NCI-H82 (cell line): ENCODE results near the gene CADPS.
A peak's percentile ranks its signal among the peaks of the same experiment; 100 is the strongest.

Source experiments
- DNase-seq: peaks from one replicate; lab custom pipeline; 2025; lab: John Stamatoyannopoulos, UW

The CADPS gene

GRCh38 chr3:62556121-62556815 lies 318.9 kb downstream of the CADPS start:
- DNase-seq: no peak

- peak; percentile 29 for DNase-seq
Observed at GRCh38 chr3:62554264-62554799, 320.9 kb downstream of the CADPS start.

GRCh38 chr3:62553811-62554210 lies 321.4 kb downstream of the CADPS start:
- DNase-seq: no peak

- DNase-seq: no peak
Observed at GRCh38 chr3:62551556-62551955, 323.7 kb downstream of the CADPS start.

GRCh38 chr3:62550439-62550838 lies 324.8 kb downstream of the CADPS start:
- DNase-seq: no peak

- DNase-seq: no peak
Observed at GRCh38 chr3:62548528-62549205, 326.5 kb downstream of the CADPS start.

GRCh38 chr3:62546266-62546665 lies 328.9 kb downstream of the CADPS start:
- DNase-seq: no peak

GRCh38 chr3:62542185-62542584 lies 333.0 kb downstream of the CADPS start:
- DNase-seq: no peak

- no peak for DNase-seq
Observed at GRCh38 chr3:62539762-62540161, 335.5 kb downstream of the CADPS start.

GRCh38 chr3:62538691-62539356 lies 336.4 kb downstream of the CADPS start:
- DNase-seq: no peak

- no peak for DNase-seq
Observed at GRCh38 chr3:62534326-62534725, 340.9 kb downstream of the CADPS start.

GRCh38 chr3:62532796-62533195 lies 342.4 kb downstream of the CADPS start:
- no peak for DNase-seq

GRCh38 chr3:62531981-62532380 lies 343.2 kb downstream of the CADPS start:
- DNase-seq: no peak

GRCh38 chr3:62531493-62531892 lies 343.7 kb downstream of the CADPS start:
- DNase-seq: no peak

GRCh38 chr3:62529230-62529629 lies 346.0 kb downstream of the CADPS start:
- DNase-seq: no peak

- DNase-seq: no peak
Observed at GRCh38 chr3:62527474-62527873, 347.7 kb downstream of the CADPS start.

GRCh38 chr3:62525281-62525680 lies 349.9 kb downstream of the CADPS start:
- no peak for DNase-seq

GRCh38 chr3:62523672-62524071 lies 351.5 kb downstream of the CADPS start:
- no peak for DNase-seq

- DNase-seq: no peak
Observed at GRCh38 chr3:62521464-62522105, 353.6 kb downstream of the CADPS start.

- DNase-seq: no peak
Observed at GRCh38 chr3:62503516-62503915, 371.7 kb downstream of the CADPS start.

- DNase-seq: no peak
Observed at GRCh38 chr3:62502315-62503300, 372.6 kb downstream of the CADPS start.
